SK-N-SH (cell line): ENCODE results near the gene KDM4C. TPM values are rescaled to one million over a fixed set of nuclear protein-coding genes. Genes with fewer than 3 reads are reported as not detected.

Experiments used
- CTCF ChIA-PET: fragments of 300-600, 350-600 bp; formaldehyde crosslinking; extraction: SDS; loops from one replicate; lab custom pipeline; 2021; lab: Yijun Ruan, JAX
- POLR2A ChIA-PET: fragments of 350-600 bp; sonication (Branson Sonifier 250); formaldehyde crosslinking; extraction: SDS; loops from one replicate; lab custom pipeline; 2020; ENCODE audit warnings: antibody characterized with exemption, inconsistent platforms; lab: Yijun Ruan, JAX
- DNase-seq: peaks from one replicate; pipeline ENCODE4 v3.0.0; 2012
- H2AFZ ChIP-seq: fragments of 200-600 bp; sonication (generic); 2 replicates; pipeline ENCODE4 v1.8.1; 2016; ENCODE audit warnings: antibody characterized with exemption, mild to moderate bottlenecking, low read depth
- H3F3A ChIP-seq: fragments of 200-600 bp; sonication (generic); replicated peaks from 2 replicates; pipeline ENCODE3; 2016; ENCODE audit warnings: antibody characterized with exemption, mild to moderate bottlenecking; ENCODE audit not compliant: insufficient read depth
- H3K27ac ChIP-seq, 2 experiments: fragments of 200-500 bp in 1 of 2; fragments of 200-600 bp in 1 of 2; sonication (Bioruptor generic) in 1 of 2; sonication (generic), shearing (Covaris generic) in 1 of 2; 2 replicates each; pipeline versions ENCODE4 v1.5.1 to v1.6.1; 2014 to 2016; ENCODE audit warnings: low read depth in 2 of 2, inconsistent platforms in 1 of 2, low read length in 1 of 2, mild to moderate bottlenecking in 1 of 2, mixed read lengths in 1 of 2
- H3K27me3 ChIP-seq: fragments of 200-600 bp; sonication (generic), shearing (Covaris generic); 2 replicates; pipeline ENCODE4 v1.6.1; 2016; ENCODE audit warnings: mixed run types; ENCODE audit not compliant: insufficient read depth
- H3K36me3 ChIP-seq, 2 experiments: fragments of 200-500 bp in 1 of 2; fragments of 200-600 bp in 1 of 2; sonication (Bioruptor generic) in 1 of 2; sonication (generic) in 1 of 2; replicated peaks in 1 of 2; 2 replicates each; pipeline versions ENCODE3 to v1.5.1; 2014 to 2016; ENCODE audit warnings: low read length in 1 of 2, mild to moderate bottlenecking in 1 of 2; ENCODE audit not compliant: insufficient read depth in 2 of 2, control insufficient read depth in 1 of 2
- H3K4me1 ChIP-seq, 2 experiments: fragments of 200-500 bp in 1 of 2; fragments of 200-600 bp in 1 of 2; sonication (Bioruptor generic) in 1 of 2; sonication (generic), shearing (Covaris generic) in 1 of 2; 2 replicates each; pipeline versions ENCODE4 v1.5.1 to v1.6.1; 2014 to 2016; ENCODE audit warnings: low read depth in 1 of 2, low read length in 1 of 2, mixed run types in 1 of 2; ENCODE audit not compliant: insufficient read depth in 2 of 2, control insufficient read depth in 1 of 2
- H3K4me2 ChIP-seq: fragments of 200-600 bp; sonication (generic), shearing (Covaris generic); 2 replicates; pipeline ENCODE4 v1.6.1; 2017; ENCODE audit warnings: mixed run types
- H3K4me3 ChIP-seq, 2 experiments: fragments of 200-500 bp in 1 of 2; fragments of 200-600 bp in 1 of 2; sonication (Bioruptor generic) in 1 of 2; sonication (generic), shearing (Covaris generic) in 1 of 2; 2 replicates each; pipeline versions ENCODE4 v1.5.1 to v1.8.1; 2014 to 2016; ENCODE audit warnings: low read depth in 2 of 2, inconsistent platforms in 1 of 2, low read length in 1 of 2, mild to moderate bottlenecking in 1 of 2, mixed read lengths in 1 of 2, moderate library complexity in 1 of 2
- H3K79me2 ChIP-seq: fragments of 200-600 bp; sonication (generic); 2 replicates; pipeline ENCODE4 v1.8.1; 2017; ENCODE audit warnings: mild to moderate bottlenecking; ENCODE audit not compliant: insufficient read depth
- H3K9ac ChIP-seq: fragments of 200-600 bp; sonication (generic); 2 replicates; pipeline ENCODE4 v1.6.1; 2017; ENCODE audit warnings: mixed run types
- H3K9me2 ChIP-seq: fragments of 200-600 bp; sonication (generic); 2 replicates; pipeline ENCODE4 v1.6.1; 2017; ENCODE audit warnings: mixed run types
- H3K9me3 ChIP-seq: fragments of 200-600 bp; sonication (generic); 2 replicates; pipeline ENCODE4 v1.6.1; 2017; ENCODE audit warnings: mixed run types, mild to moderate bottlenecking, moderate library complexity
- H4K20me1 ChIP-seq: fragments of 200-600 bp; sonication (generic); 2 replicates; pipeline ENCODE4 v1.6.1; 2017; ENCODE audit warnings: mild to moderate bottlenecking, mixed run types; ENCODE audit not compliant: insufficient read depth
- FOSL2 ChIP-seq: IDR thresholded peaks from 2 replicates; pipeline ENCODE4 v1.4.0; 2012; ENCODE audit warnings: low read depth, mild to moderate bottlenecking, moderate library complexity, borderline replicate concordance
- GATA2 ChIP-seq: sonication (generic); formaldehyde crosslinking; IDR thresholded peaks from 2 replicates; pipeline ENCODE4 v1.5.0; 2020; ENCODE audit warnings: mild to moderate bottlenecking, missing genetic modification reagents
- NRF1 ChIP-seq: IDR thresholded peaks from 2 replicates; pipeline ENCODE4 v1.6.1; 2012; ENCODE audit warnings: low read depth, mild to moderate bottlenecking, low read length
- PBX3 ChIP-seq: IDR thresholded peaks from 2 replicates; pipeline ENCODE4; 2012
- RCOR1 ChIP-seq: fragments of 150-350 bp; IDR thresholded peaks from 2 replicates; pipeline ENCODE4 v1.6.1; 2017; ENCODE audit warnings: antibody characterized with exemption, low read length
- REST ChIP-seq: IDR thresholded peaks from 2 replicates; pipeline ENCODE4 v1.6.1; 2012; ENCODE audit warnings: mild to moderate bottlenecking, low read depth, low read length, moderate library complexity
- SIN3A ChIP-seq: IDR thresholded peaks from 2 replicates; pipeline ENCODE4 v1.6.1; 2012; ENCODE audit warnings: low read depth, mild to moderate bottlenecking, low read length, moderate library complexity, borderline replicate concordance
- USF2 ChIP-seq: fragments of 150-350 bp; IDR thresholded peaks from 2 replicates; pipeline ENCODE4 v1.6.1; 2017; ENCODE audit warnings: antibody characterized with exemption, low read length, low read depth, borderline replicate concordance
- YY1 ChIP-seq: IDR thresholded peaks from 2 replicates; pipeline ENCODE4 v1.4.0; 2012; ENCODE audit warnings: low read depth, mild to moderate bottlenecking
- WGBS: methylation state at CpG from one replicate; pipeline ENCODE4 v1.1.6; 2017; ENCODE audit warnings: low lambda C conversion rate; 5-methylcytosine and 5-hydroxymethylcytosine counted together
- polyA plus RNA-seq, 3 experiments: library from polyadenylated mRNA; depleted of rRNA; stranded (reverse); fragments of >200 nt; gene quantifications; 2 replicates each; pipeline ENCODE4 v1.2.3, GENCODE V29; 2012
- TF ChIP-seq, protein P1 (sequence below): fragments of 200-600 bp; sonication (generic); IDR thresholded peaks from 2 replicates; pipeline ENCODE4 v1.6.1; 2017; ENCODE audit warnings: antibody characterized with exemption, mild to moderate bottlenecking, moderate library complexity
- TF ChIP-seq, protein P2 (sequence below): IDR thresholded peaks from 2 replicates; pipeline ENCODE4 v1.4.0; 2012; ENCODE audit warnings: low read depth, borderline replicate concordance
- TF ChIP-seq, protein P3 (sequence below): IDR thresholded peaks from 2 replicates; pipeline ENCODE4 v1.4.0; 2012; ENCODE audit warnings: low read depth

Gene KDM4C
- polyA plus RNA-seq, 1 of the 3 experiments (the other 2 are of a cell fraction): 9.4 TPM

DNA sequence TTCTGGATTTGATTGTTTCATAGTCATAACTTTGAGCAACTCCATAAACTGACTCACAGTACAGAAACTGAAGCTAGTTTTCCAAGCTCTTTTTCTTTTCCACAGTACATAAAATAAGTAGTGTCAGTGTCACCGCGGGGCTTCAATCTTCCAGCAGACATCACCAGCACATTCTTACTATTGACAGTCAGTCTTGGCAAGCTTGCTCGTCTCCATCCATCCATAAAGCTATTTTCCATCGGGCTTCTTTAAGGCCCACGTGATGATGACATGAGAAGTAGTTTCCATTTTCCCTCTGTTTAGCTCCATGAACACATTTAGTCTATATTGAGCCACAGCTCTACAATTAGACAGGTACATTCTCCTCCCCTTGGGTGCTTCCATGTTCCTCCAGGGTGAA is 443.4 kb downstream of the KDM4C start:
- no peaks in the 10 kb centered on the region for H3F3A ChIP-seq
- no peaks in the 10 kb centered on the region for H3K79me2 ChIP-seq
- H3K4me3 ChIP-seq: no peak overlapping the region
- H4K20me1 ChIP-seq: no peaks in the 10 kb centered on the region
- no peak for DNase-seq
- no peaks in the 10 kb centered on the region for H3K9me2 ChIP-seq
- no peaks in the 10 kb centered on the region for H3K36me3 ChIP-seq
- TF ChIP-seq, protein P1, sequence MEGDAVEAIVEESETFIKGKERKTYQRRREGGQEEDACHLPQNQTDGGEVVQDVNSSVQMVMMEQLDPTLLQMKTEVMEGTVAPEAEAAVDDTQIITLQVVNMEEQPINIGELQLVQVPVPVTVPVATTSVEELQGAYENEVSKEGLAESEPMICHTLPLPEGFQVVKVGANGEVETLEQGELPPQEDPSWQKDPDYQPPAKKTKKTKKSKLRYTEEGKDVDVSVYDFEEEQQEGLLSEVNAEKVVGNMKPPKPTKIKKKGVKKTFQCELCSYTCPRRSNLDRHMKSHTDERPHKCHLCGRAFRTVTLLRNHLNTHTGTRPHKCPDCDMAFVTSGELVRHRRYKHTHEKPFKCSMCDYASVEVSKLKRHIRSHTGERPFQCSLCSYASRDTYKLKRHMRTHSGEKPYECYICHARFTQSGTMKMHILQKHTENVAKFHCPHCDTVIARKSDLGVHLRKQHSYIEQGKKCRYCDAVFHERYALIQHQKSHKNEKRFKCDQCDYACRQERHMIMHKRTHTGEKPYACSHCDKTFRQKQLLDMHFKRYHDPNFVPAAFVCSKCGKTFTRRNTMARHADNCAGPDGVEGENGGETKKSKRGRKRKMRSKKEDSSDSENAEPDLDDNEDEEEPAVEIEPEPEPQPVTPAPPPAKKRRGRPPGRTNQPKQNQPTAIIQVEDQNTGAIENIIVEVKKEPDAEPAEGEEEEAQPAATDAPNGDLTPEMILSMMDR: no peak
- no peak for TF ChIP-seq REST
- no peak for TF ChIP-seq PBX3
- no peak for TF ChIP-seq USF2
- no peak for TF ChIP-seq FOSL2
- TF ChIP-seq RCOR1: no peak
- no peak for TF ChIP-seq NRF1
- TF ChIP-seq, protein P2, sequence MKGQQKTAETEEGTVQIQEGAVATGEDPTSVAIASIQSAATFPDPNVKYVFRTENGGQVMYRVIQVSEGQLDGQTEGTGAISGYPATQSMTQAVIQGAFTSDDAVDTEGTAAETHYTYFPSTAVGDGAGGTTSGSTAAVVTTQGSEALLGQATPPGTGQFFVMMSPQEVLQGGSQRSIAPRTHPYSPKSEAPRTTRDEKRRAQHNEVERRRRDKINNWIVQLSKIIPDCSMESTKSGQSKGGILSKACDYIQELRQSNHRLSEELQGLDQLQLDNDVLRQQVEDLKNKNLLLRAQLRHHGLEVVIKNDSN: no peak
- TF ChIP-seq SIN3A: no peak
- no peak for TF ChIP-seq YY1
- TF ChIP-seq, protein P3, sequence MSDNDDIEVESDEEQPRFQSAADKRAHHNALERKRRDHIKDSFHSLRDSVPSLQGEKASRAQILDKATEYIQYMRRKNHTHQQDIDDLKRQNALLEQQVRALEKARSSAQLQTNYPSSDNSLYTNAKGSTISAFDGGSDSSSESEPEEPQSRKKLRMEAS: no peak
- no peak for TF ChIP-seq GATA2 (CRISPR knock-in tag)
- CTCF ChIA-PET: interaction anchor here (1.0 to 1.5 kb wide), 2 partner anchors 37 to 148 kb away, joined by 3 read pairs; no protein-coding TSS in a partner anchor
- no peak overlapping the region for H3K9ac ChIP-seq
- H2AFZ ChIP-seq: no peak overlapping the region
- H3K4me2 ChIP-seq: no peak overlapping the region
- H3K27ac ChIP-seq: no peak overlapping the region
- POLR2A ChIA-PET: no interaction called here
- H3K4me1 ChIP-seq: no peaks in the 10 kb centered on the region
- H3K9me3 ChIP-seq: no peaks in the 10 kb centered on the region
- no peaks in the 10 kb centered on the region for H3K27me3 ChIP-seq
- 59% methylated on average over 5 of the region's 5 CpGs for WGBS
